ENCODE results near the gene LENG9.
"Not testable (repeated sequence)": the region's sequence is repeated elsewhere in the genome, so short reads cannot be mapped to it uniquely, and the experiment has no call there.

LENG9 gene

DNA sequence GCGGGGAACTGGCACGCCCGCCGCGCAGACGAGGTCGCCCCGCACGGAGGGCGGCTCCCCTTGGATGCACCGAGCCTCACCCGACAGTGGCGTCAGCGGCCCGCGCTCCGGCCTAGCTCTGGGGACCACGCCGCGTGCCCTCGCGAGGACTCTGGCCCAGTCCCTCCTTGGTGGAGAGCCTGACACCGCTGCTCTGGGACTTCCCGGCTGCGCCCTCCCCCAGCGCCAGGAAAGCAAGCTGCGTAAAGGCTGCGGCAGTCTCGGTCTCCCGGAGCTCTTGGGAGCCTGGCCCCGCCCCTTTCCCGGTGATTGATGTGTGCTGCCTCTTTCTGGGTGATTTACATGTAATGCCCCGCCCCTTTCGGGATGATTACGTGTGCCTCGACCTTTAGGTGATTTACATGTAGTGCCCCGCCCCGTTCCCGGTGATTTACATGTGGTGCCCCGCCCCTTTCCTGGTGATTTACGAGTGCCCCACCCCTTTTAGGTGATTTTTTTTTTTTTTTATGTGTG lies at the start of gene LENG9:
TSS of gene LENG9 (minus strand) at position 248 of the 513 bp plus-strand sequence. CDS start 252 bp downstream, outside the sequence.
- peak; percentile 99 to 100 for DNase-seq (ENCODE audit: low read depth in 2 of 2)
- TF ChIP-seq, protein P1, sequence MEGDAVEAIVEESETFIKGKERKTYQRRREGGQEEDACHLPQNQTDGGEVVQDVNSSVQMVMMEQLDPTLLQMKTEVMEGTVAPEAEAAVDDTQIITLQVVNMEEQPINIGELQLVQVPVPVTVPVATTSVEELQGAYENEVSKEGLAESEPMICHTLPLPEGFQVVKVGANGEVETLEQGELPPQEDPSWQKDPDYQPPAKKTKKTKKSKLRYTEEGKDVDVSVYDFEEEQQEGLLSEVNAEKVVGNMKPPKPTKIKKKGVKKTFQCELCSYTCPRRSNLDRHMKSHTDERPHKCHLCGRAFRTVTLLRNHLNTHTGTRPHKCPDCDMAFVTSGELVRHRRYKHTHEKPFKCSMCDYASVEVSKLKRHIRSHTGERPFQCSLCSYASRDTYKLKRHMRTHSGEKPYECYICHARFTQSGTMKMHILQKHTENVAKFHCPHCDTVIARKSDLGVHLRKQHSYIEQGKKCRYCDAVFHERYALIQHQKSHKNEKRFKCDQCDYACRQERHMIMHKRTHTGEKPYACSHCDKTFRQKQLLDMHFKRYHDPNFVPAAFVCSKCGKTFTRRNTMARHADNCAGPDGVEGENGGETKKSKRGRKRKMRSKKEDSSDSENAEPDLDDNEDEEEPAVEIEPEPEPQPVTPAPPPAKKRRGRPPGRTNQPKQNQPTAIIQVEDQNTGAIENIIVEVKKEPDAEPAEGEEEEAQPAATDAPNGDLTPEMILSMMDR (IDR thresholded peaks at IDR 0.05; ENCODE audit: low read depth, low read length), result no peak
- H3K4me3 ChIP-seq (replicated peaks in 1 of 2; ENCODE audit: low read depth in 2 of 2, low read length in 2 of 2), result peak within 1 kb of the TSS; percentile 54 to 61

DNA sequence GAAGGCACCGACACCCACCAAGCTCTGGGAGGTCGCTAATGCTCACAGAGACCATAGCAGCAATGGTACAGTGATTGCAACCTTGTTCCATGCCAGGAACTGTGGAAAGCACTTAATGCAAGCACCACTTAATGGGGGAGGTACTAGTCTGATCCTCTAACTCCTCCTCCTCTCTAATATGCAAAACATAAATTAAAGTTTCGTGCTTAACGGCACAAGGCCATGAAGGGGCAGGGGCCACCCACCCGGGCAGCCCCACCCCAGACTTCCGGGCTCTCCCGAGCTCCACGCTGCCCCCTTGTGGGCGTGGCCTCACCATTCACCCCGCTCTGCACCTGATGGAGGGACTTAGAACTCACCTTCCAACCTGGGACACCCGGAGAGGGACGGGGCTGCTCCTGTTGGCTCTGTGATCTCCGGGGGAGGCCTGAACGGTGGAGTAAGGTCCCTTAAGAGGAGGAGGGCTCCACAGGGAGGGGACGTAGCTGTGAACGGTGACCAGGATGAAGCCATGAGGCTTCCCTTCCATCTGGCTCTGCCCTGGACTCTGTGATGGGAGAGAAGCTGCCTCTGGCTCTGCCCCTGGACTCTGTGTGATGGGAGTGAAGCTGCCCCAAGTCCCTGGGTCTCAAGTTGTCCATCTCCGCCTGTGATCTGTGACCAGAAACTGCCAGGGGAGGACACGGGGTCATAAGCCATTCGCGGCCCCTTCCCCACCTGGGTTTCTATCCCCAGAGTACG lies 45.8 kb upstream of the LENG9 start:
- DNase-seq (ENCODE audit: low read depth in 2 of 2); H3K4me3 ChIP-seq (replicated peaks in 1 of 2; ENCODE audit: low read depth in 2 of 2, low read length in 2 of 2): not testable (repeated sequence)

DNA sequence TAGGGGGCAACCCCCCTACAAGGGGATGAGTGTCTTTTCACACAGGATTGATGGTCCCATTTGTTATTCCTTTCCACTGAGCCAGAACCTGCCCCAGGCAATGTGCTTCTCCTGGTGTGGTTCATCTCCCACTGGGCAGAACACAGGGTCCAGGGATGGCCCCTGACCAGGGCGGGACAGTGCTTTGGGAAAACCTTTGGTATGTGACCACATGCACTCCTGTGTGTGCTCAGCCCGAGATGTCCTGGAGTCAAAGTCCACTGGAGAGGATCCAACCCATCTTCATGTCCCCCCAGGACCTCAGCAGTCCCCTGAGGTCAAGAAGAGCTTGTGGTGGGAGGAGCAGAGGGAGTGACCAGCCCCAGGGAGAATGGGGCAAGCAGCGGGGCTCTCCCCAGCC lies 44.9 kb upstream of the LENG9 start:
- DNase-seq (ENCODE audit: low read depth in 2 of 2); H3K4me3 ChIP-seq (replicated peaks in 1 of 2; ENCODE audit: low read depth in 2 of 2, low read length in 2 of 2): not testable (repeated sequence)

DNA sequence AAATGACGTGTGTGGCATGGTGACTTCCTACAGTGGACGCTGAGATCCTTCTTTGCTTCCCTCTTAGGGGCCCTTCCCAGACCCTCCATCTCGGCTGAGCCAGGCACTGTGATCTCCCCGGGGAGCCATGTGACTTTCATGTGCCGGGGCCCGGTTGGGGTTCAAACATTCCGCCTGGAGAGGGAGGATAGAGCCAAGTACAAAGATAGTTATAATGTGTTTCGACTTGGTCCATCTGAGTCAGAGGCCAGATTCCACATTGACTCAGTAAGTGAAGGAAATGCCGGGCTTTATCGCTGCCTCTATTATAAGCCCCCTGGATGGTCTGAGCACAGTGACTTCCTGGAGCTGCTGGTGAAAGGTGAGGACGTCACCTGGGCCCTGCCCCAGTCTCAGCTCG lies 44.2 kb upstream of the LENG9 start:
- H3K4me3 ChIP-seq (replicated peaks in 1 of 2; ENCODE audit: low read depth in 2 of 2, low read length in 2 of 2), result no peak overlapping the region
- no peak for DNase-seq (ENCODE audit: low read depth in 2 of 2)
- TF ChIP-seq, protein P1 (IDR thresholded peaks at IDR 0.05; ENCODE audit: low read depth, low read length), result no peak

DNA sequence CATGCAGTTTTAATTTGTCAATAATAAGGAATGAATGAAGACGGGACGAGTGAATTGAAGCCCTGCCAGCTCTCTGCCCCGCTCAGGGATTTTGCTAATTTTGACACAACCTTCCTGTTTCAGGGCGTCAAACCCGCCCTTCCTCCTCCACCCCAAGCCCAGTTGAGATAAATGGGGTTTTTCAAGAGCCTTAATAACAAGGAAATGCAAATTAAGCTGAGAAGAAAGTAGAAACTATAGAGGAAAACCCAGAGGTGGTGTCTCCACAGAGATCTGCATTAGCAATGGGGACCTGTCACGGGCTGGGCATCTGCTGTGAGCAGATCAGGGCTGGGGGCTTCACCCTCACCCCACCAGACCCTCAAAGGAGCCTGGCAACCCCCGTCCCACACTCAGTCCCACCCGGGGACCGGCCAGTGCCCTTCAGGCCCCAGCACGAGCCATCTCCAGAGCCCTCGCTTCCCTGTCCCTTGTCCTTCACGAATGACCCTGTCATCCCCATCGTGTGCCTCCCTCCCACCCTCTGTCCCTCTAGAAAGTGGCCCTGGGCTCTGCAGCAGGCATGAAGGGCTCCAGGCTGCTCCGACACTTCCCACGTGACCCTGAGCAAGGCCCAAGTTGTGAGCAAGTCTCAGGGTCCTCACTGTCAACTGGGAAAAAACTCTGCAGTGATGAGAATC lies 43.6 kb upstream of the LENG9 start:
- not testable (repeated sequence) for H3K4me3 ChIP-seq (replicated peaks in 1 of 2; ENCODE audit: low read depth in 2 of 2, low read length in 2 of 2); DNase-seq (ENCODE audit: low read depth in 2 of 2)

DNA sequence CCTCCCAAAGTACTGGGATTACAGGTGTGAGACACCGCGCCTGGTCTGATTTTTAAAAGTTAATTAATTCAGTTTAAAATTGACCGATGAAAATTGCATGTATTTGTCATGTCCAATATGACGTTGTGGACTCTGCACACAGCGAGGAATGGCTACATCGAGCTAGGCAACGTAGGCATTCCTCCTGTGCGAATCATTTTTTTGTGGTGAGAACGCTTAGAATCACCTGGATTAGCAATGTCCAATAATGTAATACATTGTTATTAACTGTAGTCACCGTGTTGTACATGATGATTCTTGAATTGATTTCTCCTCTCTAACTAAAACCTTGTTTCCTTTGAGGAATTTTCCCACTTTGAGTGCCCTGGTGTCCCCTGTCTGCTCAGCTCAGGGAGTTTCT lies 42.5 kb upstream of the LENG9 start:
- no peak overlapping the region for H3K4me3 ChIP-seq (replicated peaks in 1 of 2; ENCODE audit: low read depth in 2 of 2, low read length in 2 of 2)
- TF ChIP-seq, protein P1 (IDR thresholded peaks at IDR 0.05; ENCODE audit: low read depth, low read length), result no peak
- DNase-seq (ENCODE audit: low read depth in 2 of 2), result no peak

DNA sequence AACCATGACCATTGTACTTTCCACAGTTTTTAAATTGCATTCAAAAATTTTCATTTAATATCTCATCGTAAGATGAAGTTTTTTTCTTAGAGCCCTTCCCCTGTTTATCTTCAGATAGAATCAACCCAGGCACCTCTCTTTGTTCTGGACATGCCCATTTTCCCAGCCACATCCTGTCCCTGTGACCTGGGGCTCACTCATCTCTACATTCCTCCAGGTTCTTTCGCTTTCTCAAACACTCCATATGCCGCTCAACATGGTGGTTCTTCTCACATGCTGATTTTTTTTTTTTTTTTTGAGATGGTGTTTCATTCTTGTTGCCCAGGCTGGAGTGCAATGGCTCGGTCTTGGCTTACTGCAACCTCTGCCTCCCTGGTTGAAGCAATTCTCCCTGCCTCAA lies 42.0 kb upstream of the LENG9 start:
- not testable (repeated sequence) for DNase-seq (ENCODE audit: low read depth in 2 of 2); H3K4me3 ChIP-seq (replicated peaks in 1 of 2; ENCODE audit: low read depth in 2 of 2, low read length in 2 of 2)

DNA sequence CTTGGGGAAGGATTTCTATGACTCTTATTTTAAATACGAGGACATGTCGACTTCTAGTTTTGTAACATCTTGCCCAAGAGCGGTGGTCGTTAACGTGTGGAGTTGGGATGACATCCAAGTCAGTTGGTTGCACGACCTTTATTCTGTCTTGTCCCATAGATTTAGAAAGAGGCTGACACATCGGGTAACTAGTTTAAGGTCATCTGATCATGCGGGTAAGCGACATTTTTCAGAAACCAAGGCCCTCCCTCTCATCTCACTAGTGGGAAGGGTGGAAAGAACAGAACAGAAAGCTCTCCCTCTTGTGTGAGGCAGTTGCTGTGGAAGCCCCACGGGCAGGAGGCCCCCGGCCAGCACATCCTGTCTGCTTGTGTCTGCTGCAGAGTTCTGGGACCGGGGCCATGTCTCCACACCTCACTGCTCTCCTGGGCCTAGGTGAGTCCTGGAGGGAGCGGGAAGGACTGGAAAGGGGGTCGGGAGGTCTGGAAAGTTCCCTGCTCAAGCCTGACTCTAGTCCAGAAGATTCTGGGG lies 39.0 kb upstream of the LENG9 start, which contains the start of gene LAIR2:
TSS of gene LAIR2 (plus strand) at position 314 of the 531 bp plus-strand sequence. CDS start at position 402, 88 bp downstream.
- DNase-seq (ENCODE audit: low read depth in 2 of 2), result no peak
- no peak within 1 kb of the TSS for H3K4me3 ChIP-seq (replicated peaks in 1 of 2; ENCODE audit: low read depth in 2 of 2, low read length in 2 of 2)
- TF ChIP-seq, protein P1 (IDR thresholded peaks at IDR 0.05; ENCODE audit: low read depth, low read length), result no peak

DNA sequence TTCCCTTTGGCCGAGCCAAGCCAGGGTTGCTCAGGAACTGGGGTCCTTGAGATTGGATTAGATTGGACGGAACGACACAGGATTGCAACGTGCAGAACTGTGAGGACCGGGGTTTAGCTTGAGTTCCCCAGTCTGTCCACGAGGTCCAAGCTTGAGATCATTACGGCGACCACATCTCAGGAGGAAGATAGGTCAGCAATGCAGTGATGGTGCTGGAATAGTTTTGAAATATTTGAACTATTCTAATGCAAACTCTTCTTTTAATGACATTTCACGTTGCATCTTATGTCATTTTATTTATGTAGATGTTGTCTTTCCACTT lies 34.8 kb upstream of the LENG9 start:
- not testable (repeated sequence) for DNase-seq (ENCODE audit: low read depth in 2 of 2); H3K4me3 ChIP-seq (replicated peaks in 1 of 2; ENCODE audit: low read depth in 2 of 2, low read length in 2 of 2)

DNA sequence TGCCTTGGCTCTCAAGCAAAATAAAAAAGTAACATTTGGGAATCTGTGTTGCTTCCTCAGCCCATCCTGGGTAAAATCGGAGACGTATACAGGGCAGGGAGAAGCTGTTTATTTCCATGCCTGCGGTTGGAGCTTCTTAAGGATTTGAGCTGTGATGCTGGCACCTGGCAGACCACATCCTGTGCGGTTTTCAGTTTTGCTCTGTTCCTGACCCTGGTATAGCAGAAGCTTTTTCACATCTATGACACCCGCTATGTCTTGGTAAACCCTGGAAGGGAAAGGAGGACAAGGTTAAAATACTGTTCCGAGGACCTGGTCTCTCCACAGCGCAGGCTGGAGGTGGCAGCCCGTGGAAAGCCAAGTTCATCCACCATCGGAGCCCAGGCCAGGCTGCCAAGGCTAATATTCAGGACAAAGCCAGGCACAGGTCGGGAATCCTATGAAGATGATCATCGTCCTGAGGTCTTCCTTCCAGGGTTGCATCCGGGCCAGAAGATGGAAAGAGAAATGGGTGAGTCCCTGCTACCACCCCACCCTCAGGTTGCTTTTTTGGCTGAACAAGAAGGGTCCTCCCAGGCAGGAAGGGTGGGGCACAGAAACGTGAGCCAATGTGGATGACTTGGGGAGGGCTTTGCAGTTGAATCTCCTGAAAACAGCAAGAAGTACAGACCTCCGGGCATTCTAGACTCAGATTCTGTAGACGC lies 34.3 kb upstream of the LENG9 start:
- H3K4me3 ChIP-seq (replicated peaks in 1 of 2; ENCODE audit: low read depth in 2 of 2, low read length in 2 of 2), result not testable (repeated sequence)

DNA sequence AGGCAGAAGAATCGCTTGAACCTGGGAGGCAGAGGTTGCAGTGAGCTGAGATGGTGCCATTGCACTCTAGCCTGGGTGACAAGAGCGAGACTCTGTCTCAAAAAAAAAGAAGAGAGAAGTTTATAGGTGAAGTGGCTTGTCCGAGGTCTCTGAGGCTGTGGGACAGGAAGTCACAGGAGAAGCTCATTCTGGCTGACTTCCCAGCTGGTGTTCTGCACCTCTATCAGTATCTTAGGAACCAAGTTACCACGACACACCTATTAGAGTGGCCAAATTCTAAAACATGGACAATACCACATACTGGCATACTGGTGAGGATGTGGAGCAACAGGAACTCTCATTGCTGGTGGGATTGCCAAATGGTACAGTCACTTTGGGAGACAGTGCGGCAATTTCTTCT lies 31.7 kb upstream of the LENG9 start:
- H3K4me3 ChIP-seq (replicated peaks in 1 of 2; ENCODE audit: low read depth in 2 of 2, low read length in 2 of 2); DNase-seq (ENCODE audit: low read depth in 2 of 2): not testable (repeated sequence)

More for the DNA sequence above, 34.3 kb upstream of the LENG9 start:
- not testable (repeated sequence) for DNase-seq (ENCODE audit: low read depth in 2 of 2)
